GM12891 (cell line): ENCODE data around the gene IFNA21. TPM values are rescaled to one million over a fixed set of nuclear protein-coding genes. Genes with fewer than 3 reads are reported as not detected.
"Not testable (repeated sequence)": the region's sequence is repeated elsewhere in the genome, so short reads cannot be mapped to it uniquely, and the experiment has no call there.

Experiments
- DNase-seq: peaks from one replicate; pipeline ENCODE4 v3.0.0; 2011; ENCODE audit warnings: low spot score; ENCODE audit not compliant: insufficient read length
- FAIRE-seq: peaks from 2 replicates; lab custom pipeline; 2011; peaks lifted over from hg19 to GRCh38; lab: Jason Lieb, UNC
- PAX5 ChIP-seq: IDR thresholded peaks from 2 replicates; pipeline ENCODE4 v1.6.1; 2011; ENCODE audit warnings: low read length, moderate library complexity, mild to moderate bottlenecking; ENCODE audit not compliant: insufficient read depth, severe bottlenecking
- POLR2A ChIP-seq: IDR thresholded peaks from 2 replicates; pipeline ENCODE4 v1.6.1; 2011; ENCODE audit warnings: low read depth, low read length, control low read depth
- POLR2AphosphoS5 ChIP-seq: IDR thresholded peaks from 2 replicates; pipeline ENCODE4 v1.6.1; 2011; ENCODE audit warnings: low read depth, low read length, control low read depth
- POU2F2 ChIP-seq: IDR thresholded peaks from 2 replicates; pipeline ENCODE4 v1.6.1; 2011; ENCODE audit warnings: low read depth, mild to moderate bottlenecking, control low read depth, low read length, moderate library complexity
- SPI1 ChIP-seq: IDR thresholded peaks from 2 replicates; pipeline ENCODE4 v1.6.1; 2011; ENCODE audit warnings: low read depth, low read length, control low read depth
- TAF1 ChIP-seq: IDR thresholded peaks from 2 replicates; pipeline ENCODE4 v1.6.1; 2011; ENCODE audit warnings: low read depth, low read length, control low read depth
- polyA plus RNA-seq: library from polyadenylated mRNA; unstranded; fragments of >200 nt; gene quantifications from one replicate; pipeline ENCODE4 v1.2.1, GENCODE V29; 2012; ENCODE audit warnings: low read depth, missing spikeins, inconsistent platforms; ENCODE audit not compliant: missing spikeins

Gene IFNA21
- not detected for polyA plus RNA-seq

GRCh38 chr9:21166560-21166959, at the start of gene IFNA21:
Gene IFNA21 (minus strand): TSS chr9:21166660. CDS start chr9:21166612, 48 bp downstream.
- FAIRE-seq, DNase-seq: not testable (repeated sequence)

- DNase-seq, FAIRE-seq: not testable (repeated sequence)
These were observed 47.2 kb upstream of the IFNA21 start for GRCh38 chr9:21213411-21214326.

- FAIRE-seq, DNase-seq: not testable (repeated sequence)
These were observed 45.7 kb upstream of the IFNA21 start for GRCh38 chr9:21212160-21212559.

- FAIRE-seq, result not testable (repeated sequence)
These were observed 44.3 kb upstream of the IFNA21 start for GRCh38 chr9:21210782-21211181.

GRCh38 chr9:21210311-21210710, 43.9 kb upstream of the IFNA21 start:
- TF ChIP-seq PAX5 (no peak), POLR2A (no peak), POU2F2 (no peak), POLR2AphosphoS5 (no peak)
- DNase-seq (no peak), FAIRE-seq (no peak)

More at GRCh38 chr9:21210782-21211181, 44.3 kb upstream of the IFNA21 start:
- DNase-seq, result not testable (repeated sequence)

GRCh38 chr9:21207043-21207442, 40.6 kb upstream of the IFNA21 start, which contains the start of gene IFNA10:
Gene IFNA10 (minus strand): TSS chr9:21207143. CDS start chr9:21207097, 46 bp downstream.
- FAIRE-seq, DNase-seq: not testable (repeated sequence)

GRCh38 chr9:21205204-21205603, 38.7 kb upstream of the IFNA21 start:
- FAIRE-seq (no peak), DNase-seq (no peak)
- no peak for TF ChIP-seq POLR2AphosphoS5
- TF ChIP-seq POU2F2, result no peak
- TF ChIP-seq POLR2A, result no peak
- TF ChIP-seq TAF1, result no peak
- no peak for TF ChIP-seq PAX5
- TF ChIP-seq SPI1, result no peak

GRCh38 chr9:21202105-21202504, 35.6 kb upstream of the IFNA21 start, which contains the start of gene IFNA7:
Gene IFNA7 (minus strand): TSS chr9:21202205. CDS start chr9:21202165, 40 bp downstream.
- not testable (repeated sequence) for DNase-seq, FAIRE-seq

- peak; percentile 68 for FAIRE-seq
- not testable (repeated sequence) for DNase-seq
These were observed 28.7 kb upstream of the IFNA21 start for GRCh38 chr9:21194867-21195776.

- not testable (repeated sequence) for DNase-seq, FAIRE-seq
These were observed 21.0 kb upstream of the IFNA21 start, which contains the start of gene IFNA4 for GRCh38 chr9:21187487-21187886. Gene IFNA4 (minus strand): TSS chr9:21187587. CDS start chr9:21187531, 56 bp downstream.

- peak; percentile 17; the same call in 1 of the 2 replicates for TF ChIP-seq SPI1
- FAIRE-seq, result peak; percentile 40
- not testable (repeated sequence) for DNase-seq
These were observed 16.6 kb upstream of the IFNA21 start for GRCh38 chr9:21182810-21183736.
